A673 (cell line): ENCODE results near the gene CNIH3.

ENCODE experiments used
- EZH2 ChIP-seq: fragments of 200-600 bp; sonication (generic); IDR thresholded peaks from 2 replicates; pipeline ENCODE4 v1.6.1; 2017; ENCODE audit warnings: borderline replicate concordance, low read depth, mild to moderate bottlenecking, mixed read lengths, antibody characterized with exemption, low read length; ENCODE audit not compliant: poor library complexity, severe bottlenecking
- TF ChIP-seq, protein P1 (sequence below): fragments of 300-800, 200-600 bp; sonication (generic); conservative IDR thresholded peaks from 2 replicates; pipeline ENCODE4 v1.5.1; 2017; ENCODE audit warnings: low read depth, mild to moderate bottlenecking, antibody characterized with exemption, low read length, moderate library complexity, mixed read lengths

DNA sequence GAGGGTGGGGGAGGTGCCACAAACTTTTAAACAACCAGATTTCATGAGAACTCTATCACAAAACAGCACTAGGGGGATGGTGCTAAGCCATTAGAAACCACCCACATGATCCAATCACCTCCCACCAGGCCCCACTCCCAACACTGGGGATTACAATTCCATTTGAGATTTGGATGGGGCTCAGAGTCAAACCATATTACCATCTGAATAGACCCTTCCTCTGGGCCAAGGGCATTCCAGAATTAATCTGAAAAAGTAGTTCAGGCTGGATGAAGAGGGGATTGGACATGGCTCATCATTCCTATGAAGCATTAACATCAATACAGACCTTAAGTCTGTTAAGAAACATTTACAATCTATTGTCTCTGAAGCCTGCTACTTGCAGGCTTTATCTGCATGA lies 163.4 kb downstream of the CNIH3 start:
- TF ChIP-seq, protein P1, sequence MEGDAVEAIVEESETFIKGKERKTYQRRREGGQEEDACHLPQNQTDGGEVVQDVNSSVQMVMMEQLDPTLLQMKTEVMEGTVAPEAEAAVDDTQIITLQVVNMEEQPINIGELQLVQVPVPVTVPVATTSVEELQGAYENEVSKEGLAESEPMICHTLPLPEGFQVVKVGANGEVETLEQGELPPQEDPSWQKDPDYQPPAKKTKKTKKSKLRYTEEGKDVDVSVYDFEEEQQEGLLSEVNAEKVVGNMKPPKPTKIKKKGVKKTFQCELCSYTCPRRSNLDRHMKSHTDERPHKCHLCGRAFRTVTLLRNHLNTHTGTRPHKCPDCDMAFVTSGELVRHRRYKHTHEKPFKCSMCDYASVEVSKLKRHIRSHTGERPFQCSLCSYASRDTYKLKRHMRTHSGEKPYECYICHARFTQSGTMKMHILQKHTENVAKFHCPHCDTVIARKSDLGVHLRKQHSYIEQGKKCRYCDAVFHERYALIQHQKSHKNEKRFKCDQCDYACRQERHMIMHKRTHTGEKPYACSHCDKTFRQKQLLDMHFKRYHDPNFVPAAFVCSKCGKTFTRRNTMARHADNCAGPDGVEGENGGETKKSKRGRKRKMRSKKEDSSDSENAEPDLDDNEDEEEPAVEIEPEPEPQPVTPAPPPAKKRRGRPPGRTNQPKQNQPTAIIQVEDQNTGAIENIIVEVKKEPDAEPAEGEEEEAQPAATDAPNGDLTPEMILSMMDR, result no peak
- no peak for TF ChIP-seq EZH2
